SK-N-SH (cell line): ENCODE measurements around the gene SETD9. TPM values are rescaled to one million over a fixed set of nuclear protein-coding genes. Genes with fewer than 3 reads are reported as not detected.

ENCODE experiments used
- CTCF ChIA-PET: fragments of 300-600, 350-600 bp; formaldehyde crosslinking; extraction: SDS; loops from one replicate; lab custom pipeline; 2021; lab: Yijun Ruan, JAX
- POLR2A ChIA-PET: fragments of 350-600 bp; sonication (Branson Sonifier 250); formaldehyde crosslinking; extraction: SDS; loops from one replicate; lab custom pipeline; 2020; ENCODE audit warnings: antibody characterized with exemption, inconsistent platforms; lab: Yijun Ruan, JAX
- DNase-seq: peaks from one replicate; pipeline ENCODE4 v3.0.0; 2012
- H2AFZ ChIP-seq: fragments of 200-600 bp; sonication (generic); 2 replicates; pipeline ENCODE4 v1.8.1; 2016; ENCODE audit warnings: antibody characterized with exemption, mild to moderate bottlenecking, low read depth
- H3F3A ChIP-seq: fragments of 200-600 bp; sonication (generic); replicated peaks from 2 replicates; pipeline ENCODE3; 2016; ENCODE audit warnings: antibody characterized with exemption, mild to moderate bottlenecking; ENCODE audit not compliant: insufficient read depth
- H3K27ac ChIP-seq, 2 experiments: fragments of 200-500 bp in 1 of 2; fragments of 200-600 bp in 1 of 2; sonication (Bioruptor generic) in 1 of 2; sonication (generic), shearing (Covaris generic) in 1 of 2; 2 replicates each; pipeline versions ENCODE4 v1.5.1 to v1.6.1; 2014 to 2016; ENCODE audit warnings: low read depth in 2 of 2, inconsistent platforms in 1 of 2, low read length in 1 of 2, mild to moderate bottlenecking in 1 of 2, mixed read lengths in 1 of 2
- H3K27me3 ChIP-seq: fragments of 200-600 bp; sonication (generic), shearing (Covaris generic); 2 replicates; pipeline ENCODE4 v1.6.1; 2016; ENCODE audit warnings: mixed run types; ENCODE audit not compliant: insufficient read depth
- H3K36me3 ChIP-seq, 2 experiments: fragments of 200-500 bp in 1 of 2; fragments of 200-600 bp in 1 of 2; sonication (Bioruptor generic) in 1 of 2; sonication (generic) in 1 of 2; replicated peaks in 1 of 2; 2 replicates each; pipeline versions ENCODE3 to v1.5.1; 2014 to 2016; ENCODE audit warnings: low read length in 1 of 2, mild to moderate bottlenecking in 1 of 2; ENCODE audit not compliant: insufficient read depth in 2 of 2, control insufficient read depth in 1 of 2
- H3K4me1 ChIP-seq, 2 experiments: fragments of 200-500 bp in 1 of 2; fragments of 200-600 bp in 1 of 2; sonication (Bioruptor generic) in 1 of 2; sonication (generic), shearing (Covaris generic) in 1 of 2; 2 replicates each; pipeline versions ENCODE4 v1.5.1 to v1.6.1; 2014 to 2016; ENCODE audit warnings: low read depth in 1 of 2, low read length in 1 of 2, mixed run types in 1 of 2; ENCODE audit not compliant: insufficient read depth in 2 of 2, control insufficient read depth in 1 of 2
- H3K4me2 ChIP-seq: fragments of 200-600 bp; sonication (generic), shearing (Covaris generic); 2 replicates; pipeline ENCODE4 v1.6.1; 2017; ENCODE audit warnings: mixed run types
- H3K4me3 ChIP-seq, 2 experiments: fragments of 200-500 bp in 1 of 2; fragments of 200-600 bp in 1 of 2; sonication (Bioruptor generic) in 1 of 2; sonication (generic), shearing (Covaris generic) in 1 of 2; 2 replicates each; pipeline versions ENCODE4 v1.5.1 to v1.8.1; 2014 to 2016; ENCODE audit warnings: low read depth in 2 of 2, inconsistent platforms in 1 of 2, low read length in 1 of 2, mild to moderate bottlenecking in 1 of 2, mixed read lengths in 1 of 2, moderate library complexity in 1 of 2
- H3K79me2 ChIP-seq: fragments of 200-600 bp; sonication (generic); 2 replicates; pipeline ENCODE4 v1.8.1; 2017; ENCODE audit warnings: mild to moderate bottlenecking; ENCODE audit not compliant: insufficient read depth
- H3K9ac ChIP-seq: fragments of 200-600 bp; sonication (generic); 2 replicates; pipeline ENCODE4 v1.6.1; 2017; ENCODE audit warnings: mixed run types
- H3K9me2 ChIP-seq: fragments of 200-600 bp; sonication (generic); 2 replicates; pipeline ENCODE4 v1.6.1; 2017; ENCODE audit warnings: mixed run types
- H3K9me3 ChIP-seq: fragments of 200-600 bp; sonication (generic); 2 replicates; pipeline ENCODE4 v1.6.1; 2017; ENCODE audit warnings: mixed run types, mild to moderate bottlenecking, moderate library complexity
- H4K20me1 ChIP-seq: fragments of 200-600 bp; sonication (generic); 2 replicates; pipeline ENCODE4 v1.6.1; 2017; ENCODE audit warnings: mild to moderate bottlenecking, mixed run types; ENCODE audit not compliant: insufficient read depth
- CHD2 ChIP-seq: fragments of 150-350 bp; IDR thresholded peaks from 2 replicates; pipeline ENCODE4 v1.6.1; 2018; ENCODE audit warnings: low read length; ENCODE audit not compliant: partially characterized antibody
- ELF1 ChIP-seq: IDR thresholded peaks from 2 replicates; pipeline ENCODE4 v1.4.0; 2012
- EP300 ChIP-seq, 2 experiments: IDR thresholded peaks; 2 replicates each; pipeline versions ENCODE4 v1.4.0 to v1.6.1; 2012; ENCODE audit warnings: borderline replicate concordance in 1 of 2, low read depth in 1 of 2, low read length in 1 of 2
- FOSL2 ChIP-seq: IDR thresholded peaks from 2 replicates; pipeline ENCODE4 v1.4.0; 2012; ENCODE audit warnings: low read depth, mild to moderate bottlenecking, moderate library complexity, borderline replicate concordance
- GATA2 ChIP-seq: sonication (generic); formaldehyde crosslinking; IDR thresholded peaks from 2 replicates; pipeline ENCODE4 v1.5.0; 2020; ENCODE audit warnings: mild to moderate bottlenecking, missing genetic modification reagents
- JUND ChIP-seq: IDR thresholded peaks from 2 replicates; pipeline ENCODE4 v1.4.0; 2012
- MEF2A ChIP-seq: IDR thresholded peaks from 2 replicates; pipeline ENCODE4 v1.4.0; 2012; ENCODE audit warnings: low read depth, borderline replicate concordance
- MXI1 ChIP-seq: IDR thresholded peaks from 2 replicates; pipeline ENCODE4 v1.6.1; 2012; ENCODE audit warnings: mild to moderate bottlenecking, low read depth, low read length, improper control_type of control experiment
- POLR2AphosphoS5 ChIP-seq: IDR thresholded peaks from 2 replicates; pipeline ENCODE4 v1.6.1; 2012; ENCODE audit warnings: low read depth, low read length
- RAD21 ChIP-seq: IDR thresholded peaks from 2 replicates; pipeline ENCODE4 v1.6.1; 2012; ENCODE audit warnings: mild to moderate bottlenecking, low read length
- RCOR1 ChIP-seq: fragments of 150-350 bp; IDR thresholded peaks from 2 replicates; pipeline ENCODE4 v1.6.1; 2017; ENCODE audit warnings: antibody characterized with exemption, low read length
- SIN3A ChIP-seq: IDR thresholded peaks from 2 replicates; pipeline ENCODE4 v1.6.1; 2012; ENCODE audit warnings: low read depth, mild to moderate bottlenecking, low read length, moderate library complexity, borderline replicate concordance
- WGBS: methylation state at CpG from one replicate; pipeline ENCODE4 v1.1.6; 2017; ENCODE audit warnings: low lambda C conversion rate; 5-methylcytosine and 5-hydroxymethylcytosine counted together
- polyA plus RNA-seq, 3 experiments: library from polyadenylated mRNA; depleted of rRNA; stranded (reverse); fragments of >200 nt; gene quantifications; 2 replicates each; pipeline ENCODE4 v1.2.3, GENCODE V29; 2012
- TF ChIP-seq, protein P1 (sequence below): fragments of 200-600 bp; sonication (generic); IDR thresholded peaks from 2 replicates; pipeline ENCODE4 v1.6.1; 2017; ENCODE audit warnings: antibody characterized with exemption, mild to moderate bottlenecking, moderate library complexity
- TF ChIP-seq, protein P2 (sequence below): IDR thresholded peaks from 2 replicates; pipeline ENCODE4 v1.4.0; 2012; ENCODE audit warnings: low read depth
- TF ChIP-seq, protein P3 (sequence below): fragments of 150-350 bp; IDR thresholded peaks from 2 replicates; pipeline ENCODE4 v1.6.1; 2016; ENCODE audit warnings: mild to moderate bottlenecking, low read depth, low read length
- TF ChIP-seq, protein P4 (sequence below): fragments of 150-350 bp; IDR thresholded peaks from 2 replicates; pipeline ENCODE4 v1.6.1; 2017; ENCODE audit warnings: antibody characterized with exemption, low read length, low read depth, borderline replicate concordance
- TF ChIP-seq, protein P5 (sequence below): IDR thresholded peaks from 2 replicates; pipeline ENCODE4 v1.4.0; 2012; ENCODE audit warnings: low read depth, borderline replicate concordance

The SETD9 gene
- polyA plus RNA-seq, 1 of the 3 experiments (the other 2 are of a cell fraction): 12.2 TPM

DNA sequence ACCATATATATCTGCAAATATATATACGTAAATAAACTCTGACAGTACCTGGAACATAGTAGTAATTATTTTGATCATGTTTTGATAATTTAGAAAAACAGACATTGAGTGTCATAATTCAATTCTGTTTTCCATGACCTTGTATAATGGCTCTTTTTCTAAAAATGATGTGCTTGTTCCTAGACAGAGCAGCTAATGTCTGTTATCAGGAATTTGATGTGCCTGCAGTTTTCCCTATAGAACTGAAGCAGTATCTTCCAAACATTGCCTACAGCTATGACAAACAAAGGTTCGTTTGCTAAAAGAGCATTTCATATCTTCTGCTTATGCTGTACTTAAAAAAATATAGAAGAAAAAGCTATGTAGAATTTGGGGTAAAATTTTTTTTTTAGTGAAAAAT lies 5.3 kb downstream of the SETD9 start:
- Histone ChIP-seq H3K9ac (no peak overlapping the region), H4K20me1 (no peaks in the 10 kb centered on the region), H3K4me3 (no peak overlapping the region), H3K9me3 (no peaks in the 10 kb centered on the region), H2AFZ (no peak overlapping the region), H3K27me3 (no peaks in the 10 kb centered on the region), H3K79me2 (peaks cover 15% of the 10 kb centered on the region; the same call in 1 of the 2 replicates), H3F3A (peaks cover 18% of the 10 kb centered on the region), H3K27ac (peak overlapping the region in 1 of 2 experiments; percentile 79; a peak in 2 of 4 replicates), H3K9me2 (no peaks in the 10 kb centered on the region), H3K36me3 (peaks cover 24 to 28% of the 10 kb centered on the region in 2 experiments), H3K4me2 (no peak overlapping the region), H3K4me1 (peaks cover 0 to 12% of the 10 kb centered on the region in 2 experiments; a peak in 2 of 4 replicates)
- ChIA-PET CTCF (no interaction called here), POLR2A (interaction anchor here (0.8 to 1.1 kb wide), 3 partner anchors 24 to 36 kb away, joined by 3 to 4 read pairs (median 3); no protein-coding TSS in a partner anchor)
- TF ChIP-seq EP300 (IDR thresholded peaks at IDR 0.05; ENCODE audit: borderline replicate concordance in 1 of 2, low read depth in 1 of 2, low read length in 1 of 2) (peak in 1 of 2 experiments; percentile 78; a peak in 2 of 4 replicates), RAD21 (peak; percentile 20; the same call in 1 of the 2 replicates), RCOR1 (peak; percentile 80), MXI1 (peak; percentile 47; the same call in 1 of the 2 replicates), GATA2 (peak; percentile 87)
- TF ChIP-seq, protein P1, sequence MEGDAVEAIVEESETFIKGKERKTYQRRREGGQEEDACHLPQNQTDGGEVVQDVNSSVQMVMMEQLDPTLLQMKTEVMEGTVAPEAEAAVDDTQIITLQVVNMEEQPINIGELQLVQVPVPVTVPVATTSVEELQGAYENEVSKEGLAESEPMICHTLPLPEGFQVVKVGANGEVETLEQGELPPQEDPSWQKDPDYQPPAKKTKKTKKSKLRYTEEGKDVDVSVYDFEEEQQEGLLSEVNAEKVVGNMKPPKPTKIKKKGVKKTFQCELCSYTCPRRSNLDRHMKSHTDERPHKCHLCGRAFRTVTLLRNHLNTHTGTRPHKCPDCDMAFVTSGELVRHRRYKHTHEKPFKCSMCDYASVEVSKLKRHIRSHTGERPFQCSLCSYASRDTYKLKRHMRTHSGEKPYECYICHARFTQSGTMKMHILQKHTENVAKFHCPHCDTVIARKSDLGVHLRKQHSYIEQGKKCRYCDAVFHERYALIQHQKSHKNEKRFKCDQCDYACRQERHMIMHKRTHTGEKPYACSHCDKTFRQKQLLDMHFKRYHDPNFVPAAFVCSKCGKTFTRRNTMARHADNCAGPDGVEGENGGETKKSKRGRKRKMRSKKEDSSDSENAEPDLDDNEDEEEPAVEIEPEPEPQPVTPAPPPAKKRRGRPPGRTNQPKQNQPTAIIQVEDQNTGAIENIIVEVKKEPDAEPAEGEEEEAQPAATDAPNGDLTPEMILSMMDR: no peak
- 70% methylated on average over 2 of the region's 2 CpGs for WGBS
- peak; percentile 42 for DNase-seq

DNA sequence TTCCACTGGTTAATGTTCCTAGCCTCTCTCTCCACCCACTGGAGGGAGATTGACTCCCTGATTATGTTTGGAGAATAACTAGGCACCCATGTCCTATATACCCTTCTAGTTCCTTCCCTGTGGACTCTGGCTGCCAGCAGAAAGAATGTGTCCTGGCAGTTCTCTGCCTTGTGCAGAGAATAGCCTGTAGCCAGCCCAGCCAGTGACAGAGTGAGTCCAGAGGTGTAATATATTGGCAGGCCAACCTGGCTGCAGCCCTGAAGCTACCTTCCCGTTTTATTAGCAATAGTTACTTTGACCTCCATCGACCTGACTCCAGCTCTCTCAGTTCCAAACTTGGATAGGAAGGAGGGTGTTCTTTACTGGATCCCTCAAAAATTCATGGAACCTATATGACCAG lies 8.1 kb downstream of the SETD9 start:
- Histone ChIP-seq H2AFZ (no peak overlapping the region), H3K27ac (no peak overlapping the region), H3K9ac (no peak overlapping the region), H3F3A (peaks cover 24% of the 10 kb centered on the region), H3K27me3 (no peaks in the 10 kb centered on the region), H3K36me3 (peaks cover 53 to 54% of the 10 kb centered on the region in 2 experiments), H3K79me2 (no peaks in the 10 kb centered on the region; the same call in 1 of the 2 replicates), H3K4me2 (no peak overlapping the region), H3K9me2 (no peaks in the 10 kb centered on the region), H3K4me1 (peaks cover 0 to 8% of the 10 kb centered on the region in 2 experiments; a peak in 2 of 4 replicates), H3K9me3 (no peaks in the 10 kb centered on the region), H4K20me1 (no peaks in the 10 kb centered on the region), H3K4me3 (no peak overlapping the region)
- CTCF ChIA-PET: interaction anchor here (1.3 to 1.8 kb wide), 3 partner anchors 100 to 647 kb away, joined by 3 to 7 read pairs (median 3); no protein-coding TSS in a partner anchor
- DNase-seq: no peak
- POLR2A ChIA-PET: no interaction called here
- 60% methylated on average over 2 of the region's 2 CpGs for WGBS
- TF ChIP-seq POLR2AphosphoS5: no peak
- no peak for TF ChIP-seq SIN3A
- TF ChIP-seq, protein P2, sequence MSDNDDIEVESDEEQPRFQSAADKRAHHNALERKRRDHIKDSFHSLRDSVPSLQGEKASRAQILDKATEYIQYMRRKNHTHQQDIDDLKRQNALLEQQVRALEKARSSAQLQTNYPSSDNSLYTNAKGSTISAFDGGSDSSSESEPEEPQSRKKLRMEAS: no peak
- no peak for TF ChIP-seq JUND
- no peak for TF ChIP-seq EP300 (IDR thresholded peaks at IDR 0.05; ENCODE audit: borderline replicate concordance in 1 of 2, low read depth in 1 of 2, low read length in 1 of 2)
- no peak for TF ChIP-seq MEF2A
- TF ChIP-seq FOSL2: no peak
- TF ChIP-seq, protein P3, sequence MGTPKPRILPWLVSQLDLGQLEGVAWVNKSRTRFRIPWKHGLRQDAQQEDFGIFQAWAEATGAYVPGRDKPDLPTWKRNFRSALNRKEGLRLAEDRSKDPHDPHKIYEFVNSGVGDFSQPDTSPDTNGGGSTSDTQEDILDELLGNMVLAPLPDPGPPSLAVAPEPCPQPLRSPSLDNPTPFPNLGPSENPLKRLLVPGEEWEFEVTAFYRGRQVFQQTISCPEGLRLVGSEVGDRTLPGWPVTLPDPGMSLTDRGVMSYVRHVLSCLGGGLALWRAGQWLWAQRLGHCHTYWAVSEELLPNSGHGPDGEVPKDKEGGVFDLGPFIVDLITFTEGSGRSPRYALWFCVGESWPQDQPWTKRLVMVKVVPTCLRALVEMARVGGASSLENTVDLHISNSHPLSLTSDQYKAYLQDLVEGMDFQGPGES: no peak
- no peak for TF ChIP-seq ELF1
- TF ChIP-seq, protein P4, sequence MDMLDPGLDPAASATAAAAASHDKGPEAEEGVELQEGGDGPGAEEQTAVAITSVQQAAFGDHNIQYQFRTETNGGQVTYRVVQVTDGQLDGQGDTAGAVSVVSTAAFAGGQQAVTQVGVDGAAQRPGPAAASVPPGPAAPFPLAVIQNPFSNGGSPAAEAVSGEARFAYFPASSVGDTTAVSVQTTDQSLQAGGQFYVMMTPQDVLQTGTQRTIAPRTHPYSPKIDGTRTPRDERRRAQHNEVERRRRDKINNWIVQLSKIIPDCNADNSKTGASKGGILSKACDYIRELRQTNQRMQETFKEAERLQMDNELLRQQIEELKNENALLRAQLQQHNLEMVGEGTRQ: no peak
- TF ChIP-seq, protein P1: no peak
- TF ChIP-seq CHD2: no peak
- TF ChIP-seq, protein P5, sequence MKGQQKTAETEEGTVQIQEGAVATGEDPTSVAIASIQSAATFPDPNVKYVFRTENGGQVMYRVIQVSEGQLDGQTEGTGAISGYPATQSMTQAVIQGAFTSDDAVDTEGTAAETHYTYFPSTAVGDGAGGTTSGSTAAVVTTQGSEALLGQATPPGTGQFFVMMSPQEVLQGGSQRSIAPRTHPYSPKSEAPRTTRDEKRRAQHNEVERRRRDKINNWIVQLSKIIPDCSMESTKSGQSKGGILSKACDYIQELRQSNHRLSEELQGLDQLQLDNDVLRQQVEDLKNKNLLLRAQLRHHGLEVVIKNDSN: no peak
